D721Med (cell line): ENCODE results near the gene C1orf116.

Source experiments
- DNase-seq: peaks from one replicate; pipeline ENCODE4 v3.0.0; 2011; ENCODE audit warnings: low spot score; ENCODE audit not compliant: insufficient read length
- FAIRE-seq: peaks from 2 replicates; lab custom pipeline; 2011; peaks lifted over from hg19 to GRCh38; lab: Jason Lieb, UNC
- CTCF ChIP-seq: IDR thresholded peaks from 2 replicates; pipeline ENCODE4 v1.5.1; 2012; ENCODE audit warnings: mild to moderate bottlenecking, control low read depth; ENCODE audit not compliant: insufficient read depth; ENCODE audit errors: missing control alignments

Gene C1orf116

GRCh38 chr1:206970446-206970845, 62.1 kb downstream of the C1orf116 start, which contains the start of gene FCAMR:
TSS of gene FCAMR (minus strand) at chr1:206970460. CDS start at chr1:206970125, 335 bp downstream.
- FAIRE-seq (no peak), DNase-seq (no peak)
- TF ChIP-seq CTCF, result no peak

- TF ChIP-seq CTCF, result no peak
- FAIRE-seq, result no peak
- no peak for DNase-seq
These were observed 63.5 kb downstream of the C1orf116 start for GRCh38 chr1:206969090-206969489.
